ENCODE data around the gene DNAJC19.
"Not testable (repeated sequence)": the region's sequence is repeated elsewhere in the genome, so short reads cannot be mapped to it uniquely, and the experiment has no call there.

DNAJC19 gene

DNA sequence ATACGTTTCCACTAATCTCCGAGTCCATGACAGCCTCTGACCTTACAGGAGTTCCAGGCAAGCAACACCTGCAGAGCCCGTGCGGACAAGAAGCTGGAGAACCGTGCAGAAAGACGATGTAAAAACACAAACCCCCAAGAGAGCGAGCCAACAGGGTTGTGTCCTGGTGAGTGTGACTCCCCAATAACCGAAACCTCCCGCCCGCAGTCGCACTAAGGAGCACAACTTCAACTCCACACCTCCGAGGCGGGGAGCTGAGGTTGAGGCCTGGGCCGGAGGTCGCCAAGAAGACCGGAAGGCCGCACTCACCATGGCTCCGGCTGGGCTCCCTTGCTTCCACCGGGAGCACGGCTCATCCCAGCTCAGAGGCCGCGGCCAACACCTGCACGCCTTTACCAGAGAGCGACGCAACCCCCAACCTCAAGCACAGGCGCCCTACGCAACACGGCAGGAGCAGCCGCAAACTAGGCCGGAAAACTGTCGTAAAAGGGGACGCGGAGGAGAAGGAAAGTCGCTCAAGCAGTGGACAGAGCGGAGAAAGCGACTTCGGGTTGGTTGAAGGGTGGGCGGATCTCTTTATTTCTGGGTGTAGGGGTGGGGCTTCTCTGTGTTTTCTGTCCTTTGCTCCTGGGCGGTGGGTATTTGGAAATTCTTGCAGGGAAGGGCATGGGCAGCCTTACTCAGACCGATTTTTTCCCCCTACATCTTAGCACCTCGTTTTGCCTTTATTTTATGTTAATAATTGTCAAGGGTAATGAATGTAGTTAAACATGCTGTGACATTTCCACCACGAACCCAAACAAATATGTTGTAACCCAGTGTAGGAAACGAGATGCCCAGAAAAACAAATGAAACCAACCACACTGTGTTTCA is at the start of gene DNAJC19:
Gene DNAJC19, minus strand, starts transcription at position 446 of the 873 bp plus-strand sequence. Its CDS starts 134 bp downstream, at position 312.
- DNase-seq (ENCODE audit: low read depth in 1 of 2, low spot score in 1 of 2) = peak; percentile 77 to 82

DNA sequence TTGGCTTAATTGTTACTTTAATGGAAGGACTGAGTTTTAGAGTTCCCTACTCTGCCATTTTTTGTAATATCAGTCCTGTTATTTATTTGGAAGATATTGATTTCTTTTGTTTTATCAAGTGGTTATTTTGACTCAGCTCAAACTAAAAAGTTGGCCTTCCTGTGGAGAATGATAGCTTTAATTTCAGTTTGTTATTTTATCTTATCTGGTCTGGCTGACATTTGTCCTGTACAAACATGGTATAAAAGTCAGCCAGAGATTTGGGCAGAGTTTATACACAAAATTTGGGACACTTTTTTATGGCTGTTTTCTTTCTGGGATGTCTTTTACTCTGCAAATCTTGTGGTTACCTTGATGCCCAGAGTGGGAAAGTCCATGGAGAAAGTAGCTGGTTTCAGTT is 41.4 kb upstream of the DNAJC19 start:
- DNase-seq (ENCODE audit: low read depth in 1 of 2, low spot score in 1 of 2) = no peak

- DNase-seq (ENCODE audit: low read depth in 1 of 2, low spot score in 1 of 2) = no peak
Observed at GRCh38 chr3:181025204-181025603, 35.7 kb upstream of the DNAJC19 start.

- no peak for DNase-seq (ENCODE audit: low read depth in 1 of 2, low spot score in 1 of 2)
Observed at GRCh38 chr3:181017690-181018089, 28.2 kb upstream of the DNAJC19 start.

- DNase-seq (ENCODE audit: low read depth in 1 of 2, low spot score in 1 of 2) = no peak
Observed at GRCh38 chr3:181009225-181009624, 19.7 kb upstream of the DNAJC19 start.

GRCh38 chr3:181008796-181009195 is 19.3 kb upstream of the DNAJC19 start:
- DNase-seq (ENCODE audit: low read depth in 1 of 2, low spot score in 1 of 2) = no peak

- no peak for DNase-seq (ENCODE audit: low read depth in 1 of 2, low spot score in 1 of 2)
Observed at GRCh38 chr3:181007262-181007661, 17.7 kb upstream of the DNAJC19 start.

GRCh38 chr3:181006541-181006940 is 17.0 kb upstream of the DNAJC19 start:
- DNase-seq (ENCODE audit: low read depth in 1 of 2, low spot score in 1 of 2) = no peak

- DNase-seq (ENCODE audit: low read depth in 1 of 2, low spot score in 1 of 2) = not testable (repeated sequence)
Observed at GRCh38 chr3:181003469-181003868, 13.9 kb upstream of the DNAJC19 start.

DNA sequence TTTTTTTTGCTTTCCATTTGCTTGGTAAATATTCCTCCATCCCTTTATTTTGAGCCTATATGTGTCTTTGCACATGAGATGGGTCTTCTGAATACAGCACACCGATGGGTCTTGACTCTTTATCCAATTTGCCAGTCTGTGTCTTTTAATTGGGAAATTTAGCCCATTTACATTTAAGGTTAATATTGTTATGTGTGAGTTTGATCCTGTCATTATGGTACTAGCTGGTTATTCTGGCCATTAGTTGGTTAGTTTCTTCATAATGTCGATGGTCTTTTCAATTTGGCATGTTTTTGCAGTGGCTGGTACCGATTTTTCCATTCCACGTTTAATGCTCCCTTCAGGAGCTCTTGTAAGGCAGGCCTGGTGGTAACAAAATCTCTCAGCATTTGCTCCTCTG is 12.8 kb upstream of the DNAJC19 start:
- not testable (repeated sequence) for DNase-seq (ENCODE audit: low read depth in 1 of 2, low spot score in 1 of 2)

DNA sequence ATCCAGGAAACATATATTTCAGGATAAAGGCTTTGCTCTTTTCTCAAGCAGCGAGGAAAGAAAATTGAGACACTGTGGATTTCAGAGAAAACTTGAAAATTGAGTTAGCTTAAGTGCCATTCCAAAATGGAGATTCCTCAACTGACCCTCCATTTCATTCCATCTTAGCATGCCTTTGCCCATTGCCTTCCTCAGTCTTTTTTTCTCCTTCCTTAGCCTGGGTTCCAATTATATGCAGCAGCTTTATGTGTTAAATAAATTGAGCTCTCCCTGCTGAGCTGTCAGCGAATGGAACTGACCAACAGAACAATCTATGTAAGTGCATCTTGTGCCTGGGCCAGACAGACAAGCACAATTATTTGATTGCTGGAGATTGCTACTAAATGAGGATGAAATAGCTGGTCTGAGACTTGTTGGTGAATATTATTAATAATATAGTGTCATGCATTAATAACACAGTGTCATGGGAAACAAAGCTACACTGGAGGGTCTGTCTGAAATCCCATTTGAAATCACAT is 6.9 kb upstream of the DNAJC19 start:
- DNase-seq (ENCODE audit: low read depth in 1 of 2, low spot score in 1 of 2) = no peak

- DNase-seq (ENCODE audit: low read depth in 1 of 2, low spot score in 1 of 2) = no peak
Observed at GRCh38 chr3:180990505-180990904, 969 bp upstream of the DNAJC19 start.

DNA sequence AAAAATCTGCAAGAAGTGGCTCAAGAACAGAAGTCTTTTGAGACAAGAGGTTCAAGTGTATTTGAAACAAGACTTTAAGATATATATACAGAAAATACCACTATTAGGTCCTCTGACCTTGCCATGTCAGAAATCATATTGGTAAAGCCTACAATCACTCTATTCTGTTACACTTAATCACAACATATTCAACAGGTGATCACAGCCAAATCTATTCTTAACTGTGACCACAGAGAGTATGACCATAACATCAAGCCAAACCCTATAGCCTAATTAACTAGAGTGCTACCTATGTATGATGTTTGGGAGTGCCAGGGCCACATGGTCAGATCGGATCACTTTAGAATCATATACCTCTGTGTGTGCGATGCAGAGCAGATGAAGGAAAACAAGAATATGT is 2.2 kb downstream of the DNAJC19 start:
- DNase-seq (ENCODE audit: low read depth in 1 of 2, low spot score in 1 of 2) = no peak

- DNase-seq (ENCODE audit: low read depth in 1 of 2, low spot score in 1 of 2) = not testable (repeated sequence)
Observed at GRCh38 chr3:180986366-180986765, 3.2 kb downstream of the DNAJC19 start.

- DNase-seq (ENCODE audit: low read depth in 1 of 2, low spot score in 1 of 2) = no peak
Observed at GRCh38 chr3:180983136-180983535, 6.4 kb downstream of the DNAJC19 start.

- no peak for DNase-seq (ENCODE audit: low read depth in 1 of 2, low spot score in 1 of 2)
Observed at GRCh38 chr3:180981912-180982311, 7.6 kb downstream of the DNAJC19 start.

DNA sequence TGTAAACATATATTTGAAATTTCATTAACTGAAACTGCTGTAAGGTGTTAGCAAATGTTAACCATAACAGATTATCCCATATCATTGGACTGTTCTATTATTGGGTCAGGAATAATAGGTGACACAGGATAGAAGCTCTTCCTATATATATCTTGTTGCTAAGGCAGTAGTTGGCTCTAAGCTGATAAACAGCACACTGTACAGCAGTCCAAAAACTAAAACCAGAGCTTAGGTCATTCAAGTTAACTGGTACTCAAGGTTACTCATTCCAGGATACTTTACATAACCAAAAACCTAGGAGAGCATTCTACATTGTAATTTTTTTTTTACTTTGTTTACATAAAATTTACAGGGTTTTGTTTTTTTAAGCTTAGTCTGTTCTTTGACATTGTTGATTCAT is 8.9 kb downstream of the DNAJC19 start:
- no peak for DNase-seq (ENCODE audit: low read depth in 1 of 2, low spot score in 1 of 2)

DNA sequence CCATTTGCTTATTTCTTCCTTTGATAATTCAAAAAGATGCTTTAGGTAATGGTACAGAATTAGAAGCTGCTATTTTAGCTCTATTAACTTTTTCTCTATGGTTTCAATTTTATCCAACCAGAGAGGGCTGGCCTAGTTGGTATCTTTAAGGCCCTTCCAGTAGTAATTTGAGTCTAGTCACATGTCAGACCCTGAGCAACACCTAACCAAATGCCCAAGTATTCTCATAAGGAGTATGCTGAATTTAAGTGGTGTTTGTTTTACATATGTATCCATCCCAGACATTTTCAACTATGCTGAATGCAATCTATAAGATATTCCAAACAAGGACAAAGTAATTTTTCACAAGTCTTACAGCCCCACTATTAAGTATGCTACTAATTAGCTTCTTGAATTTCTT is 9.6 kb downstream of the DNAJC19 start:
- DNase-seq (ENCODE audit: low read depth in 1 of 2, low spot score in 1 of 2) = no peak

GRCh38 chr3:180977498-180977897 is 12.0 kb downstream of the DNAJC19 start:
- no peak for DNase-seq (ENCODE audit: low read depth in 1 of 2, low spot score in 1 of 2)

DNA sequence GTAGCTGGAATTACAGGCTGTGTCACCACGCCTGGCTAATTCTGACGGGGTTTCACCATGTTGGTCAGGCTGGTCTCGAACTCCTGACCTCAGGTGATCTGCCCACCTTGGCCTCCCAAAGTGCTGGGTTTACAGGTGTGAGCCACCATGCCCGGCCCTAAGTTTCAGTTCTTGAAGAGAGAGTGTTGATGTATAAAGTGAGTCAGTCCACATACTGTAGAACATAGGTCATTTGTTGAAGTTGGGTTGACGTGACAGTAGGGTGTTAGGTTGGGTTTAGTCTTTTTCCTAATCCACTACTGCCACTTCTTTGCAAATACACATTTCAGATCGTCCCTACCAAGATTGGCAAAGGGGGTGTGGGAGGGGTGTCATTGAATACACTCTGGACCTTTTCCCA is 15.2 kb downstream of the DNAJC19 start:
- no peak for DNase-seq (ENCODE audit: low read depth in 1 of 2, low spot score in 1 of 2)

DNA sequence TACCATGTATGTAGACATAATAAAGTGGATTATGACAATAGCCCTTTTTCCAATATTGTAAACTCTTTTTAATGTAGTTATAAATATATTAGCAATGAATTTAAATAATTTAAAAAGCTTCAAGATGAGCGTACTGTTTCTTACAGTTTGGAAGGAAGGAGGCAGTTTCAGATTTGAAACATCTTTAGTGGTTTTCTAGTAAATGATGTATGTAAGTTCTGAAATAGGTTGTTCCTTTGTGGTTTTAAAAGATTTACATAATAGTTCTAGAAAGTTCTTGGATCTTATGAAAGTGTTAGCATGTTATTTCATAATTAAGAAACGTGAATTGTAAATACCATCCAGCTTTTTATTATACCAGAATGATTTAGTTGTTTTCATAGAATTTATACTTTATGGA is 16.0 kb downstream of the DNAJC19 start:
- no peak for DNase-seq (ENCODE audit: low read depth in 1 of 2, low spot score in 1 of 2)

DNA sequence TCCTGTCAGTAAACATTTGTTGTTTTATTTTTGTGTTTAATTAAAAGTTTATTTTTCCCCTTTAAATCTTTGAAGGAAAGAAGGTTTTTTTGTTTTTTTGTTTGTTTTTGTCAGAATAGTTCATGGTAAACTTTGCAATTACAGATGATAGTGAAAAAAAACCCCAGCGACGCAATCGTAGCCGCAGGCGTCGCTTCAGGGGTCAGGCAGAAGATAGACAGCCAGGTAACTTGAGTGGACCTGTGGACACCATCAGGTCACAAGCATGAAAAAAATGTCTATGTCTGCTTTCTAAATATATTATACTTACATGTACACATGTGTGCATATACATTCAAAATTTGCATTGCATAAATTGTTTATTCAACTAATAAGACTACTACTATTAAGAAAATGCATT is 18.6 kb downstream of the DNAJC19 start:
- DNase-seq (ENCODE audit: low read depth in 1 of 2, low spot score in 1 of 2) = no peak

- DNase-seq (ENCODE audit: low read depth in 1 of 2, low spot score in 1 of 2) = no peak
Observed at GRCh38 chr3:180962530-180962929, 27.0 kb downstream of the DNAJC19 start.

All from activated T-helper 1 cell treated with anti-CD3 and anti-CD28 coated beads, Interleukin-2, amount 50 U/mL, for 16 hours (primary cell).